ENCODE data around the gene P2RX1. TPM values are rescaled to one million over a fixed set of nuclear protein-coding genes. Genes with fewer than 3 reads are reported as not detected.

The P2RX1 gene
- total and polyA plus RNA-seq, 12 donors, result 0.42 to 8.6 (median 1.1) TPM

DNA sequence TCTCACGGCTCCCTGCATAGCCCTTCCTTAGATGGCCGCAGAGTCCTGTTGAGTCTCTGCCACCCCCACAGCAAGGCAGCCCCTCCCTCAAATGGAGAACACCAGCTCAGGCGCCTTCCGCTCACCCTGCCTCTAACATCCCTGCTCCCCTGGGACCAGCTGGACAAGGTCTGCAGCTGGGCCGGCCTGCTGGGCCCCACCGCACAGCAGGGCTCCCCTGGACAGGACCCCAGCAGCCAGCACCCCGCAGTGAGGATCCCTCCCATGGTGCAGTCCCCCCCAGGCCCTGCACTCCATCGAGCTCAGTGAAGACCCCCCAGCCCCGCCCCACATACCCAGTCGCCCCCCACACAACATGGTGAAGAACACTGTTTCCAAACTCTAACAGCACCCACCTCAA lies 37.8 kb upstream of the P2RX1 start:
- Histone ChIP-seq H3K9me3 (replicated peaks in 1 of 3) (no peaks in the 10 kb centered on the region), H3K4me3 (no peak overlapping the region), H3K4me1 (replicated peaks in 1 of 2) (no peaks in the 10 kb centered on the region), H3K36me3 (replicated peaks in 1 of 2) (no peaks in the 10 kb centered on the region), H3K27me3 (no peaks in the 10 kb centered on the region), H3K27ac (no peak overlapping the region)
- TF ChIP-seq, protein P1, sequence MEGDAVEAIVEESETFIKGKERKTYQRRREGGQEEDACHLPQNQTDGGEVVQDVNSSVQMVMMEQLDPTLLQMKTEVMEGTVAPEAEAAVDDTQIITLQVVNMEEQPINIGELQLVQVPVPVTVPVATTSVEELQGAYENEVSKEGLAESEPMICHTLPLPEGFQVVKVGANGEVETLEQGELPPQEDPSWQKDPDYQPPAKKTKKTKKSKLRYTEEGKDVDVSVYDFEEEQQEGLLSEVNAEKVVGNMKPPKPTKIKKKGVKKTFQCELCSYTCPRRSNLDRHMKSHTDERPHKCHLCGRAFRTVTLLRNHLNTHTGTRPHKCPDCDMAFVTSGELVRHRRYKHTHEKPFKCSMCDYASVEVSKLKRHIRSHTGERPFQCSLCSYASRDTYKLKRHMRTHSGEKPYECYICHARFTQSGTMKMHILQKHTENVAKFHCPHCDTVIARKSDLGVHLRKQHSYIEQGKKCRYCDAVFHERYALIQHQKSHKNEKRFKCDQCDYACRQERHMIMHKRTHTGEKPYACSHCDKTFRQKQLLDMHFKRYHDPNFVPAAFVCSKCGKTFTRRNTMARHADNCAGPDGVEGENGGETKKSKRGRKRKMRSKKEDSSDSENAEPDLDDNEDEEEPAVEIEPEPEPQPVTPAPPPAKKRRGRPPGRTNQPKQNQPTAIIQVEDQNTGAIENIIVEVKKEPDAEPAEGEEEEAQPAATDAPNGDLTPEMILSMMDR (IDR thresholded peaks at IDR 0.05), result no peak
- TF ChIP-seq POLR2A (IDR thresholded peaks at IDR 0.05), result no peak
- no peak for DNase-seq
- intact Hi-C loops (cut with DNase I), result no loop called here
- 83 to 95% (median 89%) methylated on average over 5 to 10 of the region's 10 CpGs for WGBS, 4 donors

DNA sequence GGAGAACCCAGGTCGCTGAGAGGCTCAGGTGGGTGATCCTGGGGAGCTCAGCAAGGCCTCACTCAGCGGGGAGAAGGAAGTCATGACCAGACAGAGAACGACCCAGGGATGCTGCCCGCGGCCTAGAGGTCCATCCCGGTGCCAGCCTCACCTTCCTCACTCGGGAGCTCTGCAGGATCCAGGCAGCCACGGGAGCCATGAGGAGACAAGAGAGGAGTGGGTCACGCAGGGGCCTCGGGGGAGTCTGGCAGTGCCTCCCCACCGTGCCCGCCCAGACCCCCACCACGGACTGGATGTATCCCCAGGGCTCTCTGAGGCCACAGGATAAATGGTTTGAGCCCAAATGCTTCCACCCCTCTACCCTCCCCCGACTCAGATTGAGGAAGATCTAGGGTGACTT lies 37.3 kb upstream of the P2RX1 start:
- H3K4me3 ChIP-seq, result no peak overlapping the region
- intact Hi-C loops (cut with DNase I), result no loop called here

DNA sequence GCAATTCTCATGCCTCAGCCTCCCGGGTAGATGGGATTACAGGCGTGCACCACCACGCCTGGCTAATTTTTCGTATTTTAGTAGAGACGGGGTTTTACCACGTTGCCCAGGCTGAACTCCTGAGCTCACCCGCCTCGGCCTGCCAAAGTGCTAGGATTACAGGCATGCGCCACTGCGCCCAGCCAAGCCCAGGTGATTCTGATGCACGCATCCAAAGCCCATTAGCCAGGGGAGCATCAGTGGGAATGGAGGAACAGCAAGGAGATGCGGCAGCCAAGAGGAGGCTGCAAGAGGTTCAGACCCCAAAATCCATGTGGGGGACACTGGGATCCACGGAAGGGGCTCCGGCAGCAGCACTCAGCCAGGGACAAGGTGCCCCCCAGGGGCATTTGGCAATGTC lies 35.9 kb upstream of the P2RX1 start:
- intact Hi-C loops (cut with DNase I), result no loop called here
- WGBS, 4 donors, result 92 to 100% (median 97%) methylated on average over 6 to 14 of the region's 14 CpGs
- TF ChIP-seq POLR2A (IDR thresholded peaks at IDR 0.05), result no peak
- TF ChIP-seq, protein P1 (IDR thresholded peaks at IDR 0.05), result no peak
- Histone ChIP-seq H3K27ac (no peak overlapping the region), H3K36me3 (replicated peaks in 1 of 2) (no peaks in the 10 kb centered on the region), H3K9me3 (replicated peaks in 1 of 3) (no peaks in the 10 kb centered on the region), H3K4me1 (replicated peaks in 1 of 2) (no peaks in the 10 kb centered on the region), H3K4me3 (no peak overlapping the region), H3K27me3 (no peaks in the 10 kb centered on the region)
- no peak for DNase-seq

More for the DNA sequence above, 37.3 kb upstream of the P2RX1 start:
- Histone ChIP-seq H3K36me3 (replicated peaks in 1 of 2) (no peaks in the 10 kb centered on the region), H3K27ac (no peak overlapping the region), H3K27me3 (no peaks in the 10 kb centered on the region), H3K4me1 (replicated peaks in 1 of 2) (no peaks in the 10 kb centered on the region), H3K9me3 (replicated peaks in 1 of 3) (no peaks in the 10 kb centered on the region)
- WGBS, 4 donors, result 86 to 91% (median 88%) methylated on average over 5 to 14 of the region's 14 CpGs
- DNase-seq, result no peak
- TF ChIP-seq POLR2A (IDR thresholded peaks at IDR 0.05), result no peak
- TF ChIP-seq, protein P1 (IDR thresholded peaks at IDR 0.05), result no peak

DNA sequence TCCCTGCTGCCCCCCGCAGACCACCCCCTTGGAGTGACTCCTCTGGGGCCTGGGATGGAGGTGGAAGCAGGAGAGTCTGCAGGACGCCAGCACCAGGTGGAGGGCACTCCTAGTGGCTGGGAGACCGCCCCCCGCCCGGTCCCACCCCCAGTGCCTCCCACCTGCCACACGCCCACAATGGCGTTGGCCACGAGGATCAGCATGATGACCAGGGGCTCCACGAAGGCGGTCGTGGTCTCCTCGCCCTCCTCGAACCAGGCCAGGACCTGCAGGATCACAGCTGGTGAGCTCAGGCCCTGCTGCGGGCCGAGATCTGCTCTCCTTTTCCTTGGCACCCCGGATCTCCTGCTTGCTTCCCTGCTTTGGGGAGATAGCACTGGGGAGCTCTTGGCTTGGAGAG lies 35.2 kb upstream of the P2RX1 start:
- intact Hi-C loops (cut with DNase I), result no loop called here
- TF ChIP-seq, protein P1 (IDR thresholded peaks at IDR 0.05), result no peak
- Histone ChIP-seq H3K27me3 (no peaks in the 10 kb centered on the region), H3K4me1 (replicated peaks in 1 of 2) (no peaks in the 10 kb centered on the region), H3K4me3 (no peak overlapping the region), H3K27ac (no peak overlapping the region), H3K9me3 (replicated peaks in 1 of 3) (no peaks in the 10 kb centered on the region), H3K36me3 (replicated peaks in 1 of 2) (no peaks in the 10 kb centered on the region)
- no peak for DNase-seq
- 87 to 100% (median 92%) methylated on average over 4 to 16 of the region's 16 CpGs for WGBS, 4 donors
